LNCAP (cell line): ENCODE data around the gene OSBPL3.

ENCODE experiments used
- CTCF ChIP-seq: fragments of 450-650 bp; IDR thresholded peaks from 2 replicates; pipeline ENCODE4 v1.5.1; 2017; ENCODE audit warnings: mild to moderate bottlenecking

OSBPL3 gene

DNA sequence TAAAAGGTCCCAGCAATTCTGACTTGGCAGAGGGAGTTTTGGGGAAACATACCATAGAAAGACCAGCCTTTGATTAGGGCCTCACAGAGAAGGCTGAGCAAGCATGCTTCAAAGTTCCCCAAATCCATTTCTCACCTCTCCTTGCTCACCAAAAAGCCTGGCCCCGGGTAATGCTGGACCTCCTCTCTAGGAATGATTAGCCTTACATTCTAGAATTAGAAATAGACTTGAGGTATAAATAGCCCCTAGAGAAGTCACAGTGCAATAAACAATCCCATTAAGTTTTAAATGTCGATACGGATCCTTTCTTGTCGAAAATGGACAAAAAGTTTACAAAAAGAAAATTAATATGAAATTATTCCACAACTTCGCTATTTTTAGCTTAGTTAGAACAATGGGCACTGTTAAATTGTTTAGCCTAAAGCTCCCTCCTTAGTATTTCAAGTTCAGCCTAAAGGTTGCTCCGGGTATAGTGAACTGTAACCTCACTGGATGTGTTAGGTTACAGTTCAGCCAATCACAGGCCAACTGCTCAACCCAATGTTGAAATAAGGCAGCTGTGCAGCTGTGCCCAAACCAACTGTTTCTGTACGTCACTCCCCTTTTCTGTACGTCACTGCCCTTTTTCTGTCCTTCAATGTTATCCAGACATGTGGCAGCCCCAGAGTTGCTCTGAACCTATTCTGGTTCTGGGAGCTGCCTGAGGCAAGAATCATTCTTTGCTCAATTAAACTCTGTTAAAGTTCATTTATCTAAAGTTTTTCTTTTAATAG, 214.8 kb downstream of the OSBPL3 start:
- no peak for TF ChIP-seq CTCF

GRCh38 chr7:24764011-24764410, 216.0 kb downstream of the OSBPL3 start:
- no peak for TF ChIP-seq CTCF

DNA sequence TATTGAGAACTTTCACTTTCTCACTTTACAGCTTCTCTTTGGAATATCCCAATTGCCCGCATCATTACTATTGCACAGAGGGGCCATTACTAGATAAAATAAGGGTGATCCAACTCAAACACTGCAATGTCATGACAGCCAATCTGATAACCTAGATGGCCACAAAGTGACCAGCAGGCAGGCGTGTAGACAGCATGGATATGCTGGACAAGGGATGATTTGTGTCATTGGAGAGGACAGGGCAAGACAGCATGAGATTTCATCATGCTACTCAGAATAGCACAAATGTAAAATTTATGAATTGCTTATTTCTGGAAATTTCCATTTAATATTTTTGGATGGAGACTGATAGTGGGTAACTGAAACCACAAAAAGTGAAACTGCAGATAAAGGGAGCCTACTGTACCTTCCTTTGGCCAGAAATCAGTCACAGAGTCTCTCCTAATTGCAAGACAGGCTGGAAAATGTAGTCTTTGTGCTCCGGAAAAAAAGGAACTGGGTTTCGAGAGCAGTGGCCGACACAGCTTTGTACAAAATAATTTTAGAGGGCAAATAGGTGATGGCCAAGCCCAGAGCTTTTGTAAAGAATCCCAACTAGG, 216.6 kb downstream of the OSBPL3 start:
- no peak for TF ChIP-seq CTCF

DNA sequence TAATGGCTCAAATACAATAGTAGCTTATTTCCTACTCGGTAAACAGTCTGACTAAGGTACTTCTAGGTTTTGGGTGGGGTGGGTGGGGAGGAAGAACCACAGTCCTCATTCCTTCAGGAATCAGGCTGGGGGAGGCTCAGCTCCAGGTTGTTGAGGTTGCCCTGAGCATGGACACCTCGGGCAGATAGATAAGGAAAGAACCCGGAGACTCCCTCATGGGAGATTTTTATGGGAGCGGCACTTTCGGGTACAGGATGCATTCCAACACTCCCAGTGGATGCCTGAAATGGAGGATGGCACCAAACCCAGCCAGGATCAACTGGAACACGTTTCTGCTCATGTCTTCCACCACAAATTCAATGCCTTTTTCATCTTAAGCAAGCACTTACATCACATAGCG, 217.2 kb downstream of the OSBPL3 start:
- TF ChIP-seq CTCF: no peak

- no peak for TF ChIP-seq CTCF
These were observed 219.0 kb downstream of the OSBPL3 start for GRCh38 chr7:24760968-24761367.

DNA sequence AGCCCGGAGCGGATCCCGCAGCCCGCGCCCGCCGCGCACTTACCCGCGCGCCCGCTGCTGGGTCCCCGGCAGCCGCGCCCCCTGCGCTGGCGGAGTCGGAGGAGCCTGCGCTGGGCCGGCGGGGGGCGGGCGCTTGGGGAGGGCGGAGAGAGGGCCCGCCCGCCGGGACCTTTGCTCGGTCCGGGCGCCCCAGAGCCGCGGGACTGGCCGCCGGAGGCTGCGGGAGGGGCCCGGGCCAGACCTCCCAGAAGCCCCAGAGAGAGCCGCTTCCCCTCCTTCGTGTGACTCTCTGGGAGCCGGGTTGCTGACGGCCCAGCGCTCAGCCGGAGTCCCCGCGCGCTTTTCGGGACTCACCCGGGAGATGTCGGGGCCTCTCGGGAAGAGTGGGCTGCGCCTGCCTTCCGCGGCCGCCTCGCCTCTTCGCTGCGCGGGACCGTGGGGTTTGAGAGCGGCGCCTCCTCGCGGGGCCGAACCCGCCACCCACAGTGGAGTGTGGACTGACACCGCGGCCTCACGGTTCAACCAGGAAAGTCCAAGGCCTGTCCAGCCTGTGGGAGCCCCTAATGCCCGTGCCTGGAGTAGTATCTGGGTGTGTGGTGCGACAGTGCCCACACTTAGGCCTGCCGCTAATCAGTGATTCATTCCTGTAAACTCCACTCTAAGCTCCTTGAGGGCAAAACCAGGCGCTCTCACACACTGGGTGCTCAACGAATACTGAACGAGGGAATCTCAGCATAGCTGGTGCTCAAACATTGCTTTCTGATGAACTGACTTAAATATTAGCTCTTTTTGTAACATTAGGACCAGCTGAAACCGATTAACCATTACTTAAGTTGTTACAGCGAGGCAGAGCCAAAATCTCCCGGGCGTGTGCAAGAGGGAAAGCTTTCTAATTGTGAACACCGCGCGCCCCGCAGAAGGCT, 222.4 kb downstream of the OSBPL3 start, which contains the start of gene GSDME:
GSDME (minus strand) TSS at position 112 of the 923 bp plus-strand sequence. CDS start 7,690 bp downstream, outside the sequence.
- no peak for TF ChIP-seq CTCF

GRCh38 chr7:24756545-24757352, 223.2 kb downstream of the OSBPL3 start:
- no peak for TF ChIP-seq CTCF
